Ovary (tissue), 3 donors: ENCODE results near the gene SNTA1.

ENCODE experiments used
- POLR2A ChIP-seq: fragments of 450-650 bp; IDR thresholded peaks from one replicate; pipeline ENCODE4 v1.6.1; 2017; ENCODE audit warnings: antibody characterized with exemption, mild to moderate bottlenecking, moderate library complexity
- TF ChIP-seq, protein P1 (sequence below), 3 donors: fragments of 450-650 bp in 2 of 3; fragments of 200-600 bp in 1 of 3; IDR thresholded peaks; one replicate each; pipeline versions ENCODE4 v1.5.1 to v1.8.0; 2016 to 2022; ENCODE audit warnings: antibody characterized with exemption in 3 of 3, mild to moderate bottlenecking in 1 of 3
- donor health status: DM: no; HTN: no; CAD: no.

DNA sequence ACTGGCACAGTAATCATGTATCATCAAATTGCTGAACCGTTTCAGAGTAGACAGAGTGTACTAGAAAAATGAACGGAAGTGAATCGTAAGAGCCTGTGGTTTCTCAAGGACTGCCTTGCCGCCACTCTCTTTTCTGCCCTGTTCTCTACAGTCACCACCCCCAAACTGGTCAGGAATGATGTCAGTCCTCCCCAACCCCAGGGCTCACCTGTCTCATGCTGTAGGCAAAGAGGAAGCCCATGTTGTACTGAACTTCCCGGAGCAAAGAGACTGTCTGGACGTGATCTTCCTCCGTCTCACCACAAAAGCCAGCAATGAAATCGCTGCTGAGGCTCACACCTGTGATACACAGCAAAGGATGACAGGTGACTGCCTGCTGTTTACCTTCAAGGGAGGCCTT is 73.3 kb downstream of the SNTA1 start:
- TF ChIP-seq, protein P1, sequence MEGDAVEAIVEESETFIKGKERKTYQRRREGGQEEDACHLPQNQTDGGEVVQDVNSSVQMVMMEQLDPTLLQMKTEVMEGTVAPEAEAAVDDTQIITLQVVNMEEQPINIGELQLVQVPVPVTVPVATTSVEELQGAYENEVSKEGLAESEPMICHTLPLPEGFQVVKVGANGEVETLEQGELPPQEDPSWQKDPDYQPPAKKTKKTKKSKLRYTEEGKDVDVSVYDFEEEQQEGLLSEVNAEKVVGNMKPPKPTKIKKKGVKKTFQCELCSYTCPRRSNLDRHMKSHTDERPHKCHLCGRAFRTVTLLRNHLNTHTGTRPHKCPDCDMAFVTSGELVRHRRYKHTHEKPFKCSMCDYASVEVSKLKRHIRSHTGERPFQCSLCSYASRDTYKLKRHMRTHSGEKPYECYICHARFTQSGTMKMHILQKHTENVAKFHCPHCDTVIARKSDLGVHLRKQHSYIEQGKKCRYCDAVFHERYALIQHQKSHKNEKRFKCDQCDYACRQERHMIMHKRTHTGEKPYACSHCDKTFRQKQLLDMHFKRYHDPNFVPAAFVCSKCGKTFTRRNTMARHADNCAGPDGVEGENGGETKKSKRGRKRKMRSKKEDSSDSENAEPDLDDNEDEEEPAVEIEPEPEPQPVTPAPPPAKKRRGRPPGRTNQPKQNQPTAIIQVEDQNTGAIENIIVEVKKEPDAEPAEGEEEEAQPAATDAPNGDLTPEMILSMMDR (IDR thresholded peaks at IDR 0.05) = no peak
- TF ChIP-seq POLR2A = no peak
